ENCODE data around the gene DIPK1A.

DIPK1A gene

GRCh38 chr1:92854101-92854785 lies 107.0 kb downstream of the DIPK1A start:
- no peak for TF ChIP-seq CTCF (IDR thresholded peaks at IDR 0.05; ENCODE audit: low read depth, low read length)
- DNase-seq (ENCODE audit: extremely low read depth, low read depth), result no peak

GRCh38 chr1:92853299-92853698 lies 108.0 kb downstream of the DIPK1A start:
- no peak for TF ChIP-seq CTCF (IDR thresholded peaks at IDR 0.05; ENCODE audit: low read depth, low read length)

GRCh38 chr1:92851729-92852128 lies 109.5 kb downstream of the DIPK1A start:
- DNase-seq (ENCODE audit: extremely low read depth, low read depth), result no peak
- TF ChIP-seq CTCF (IDR thresholded peaks at IDR 0.05; ENCODE audit: low read depth, low read length), result no peak

More at GRCh38 chr1:92853299-92853698, 108.0 kb downstream of the DIPK1A start:
- no peak for DNase-seq (ENCODE audit: extremely low read depth, low read depth)

- TF ChIP-seq CTCF (IDR thresholded peaks at IDR 0.05; ENCODE audit: low read depth, low read length), result no peak
Measured at GRCh38 chr1:92850019-92850418, 111.2 kb downstream of the DIPK1A start.

GRCh38 chr1:92848201-92848600 lies 113.1 kb downstream of the DIPK1A start:
- no peak for TF ChIP-seq CTCF (IDR thresholded peaks at IDR 0.05; ENCODE audit: low read depth, low read length)

More at GRCh38 chr1:92850019-92850418, 111.2 kb downstream of the DIPK1A start:
- no peak for DNase-seq (ENCODE audit: extremely low read depth, low read depth)

GRCh38 chr1:92845908-92846307 lies 115.4 kb downstream of the DIPK1A start:
- no peak for DNase-seq (ENCODE audit: extremely low read depth, low read depth)
- TF ChIP-seq CTCF (IDR thresholded peaks at IDR 0.05; ENCODE audit: low read depth, low read length), result no peak

More at GRCh38 chr1:92848201-92848600, 113.1 kb downstream of the DIPK1A start:
- DNase-seq (ENCODE audit: extremely low read depth, low read depth), result no peak

- TF ChIP-seq CTCF (IDR thresholded peaks at IDR 0.05; ENCODE audit: low read depth, low read length), result no peak
- no peak for DNase-seq (ENCODE audit: extremely low read depth, low read depth)
Measured at GRCh38 chr1:92844439-92844838, 116.8 kb downstream of the DIPK1A start.

All from AG09319 (cell line).